Adrenal gland (tissue), 12 donors: ENCODE results near the gene SENP8. TPM values are rescaled to one million over a fixed set of nuclear protein-coding genes. Genes with fewer than 3 reads are reported as not detected.

Source experiments
- DNase-seq, 7 donors: peaks; one replicate each; pipeline ENCODE4 v3.0.0-alpha.2; 2019 to 2020
- H3K27ac ChIP-seq, 5 donors: fragments of 200-600 bp; sonication (generic) in 4 of 5; 1 replicate in 3 of 5; 2 replicates in 2 of 5; pipeline versions ENCODE4 v1.5.1 to v1.8.0; 2016 to 2020; ENCODE audit warnings: mild to moderate bottlenecking in 1 of 5
- H3K27me3 ChIP-seq: fragments of 200-600 bp; 2 replicates; pipeline ENCODE4 v1.8.0; 2021
- H3K36me3 ChIP-seq, 2 donors: fragments of 200-600 bp; replicated peaks in 1 of 2; 1 replicate in 1 of 2; 2 replicates in 1 of 2; pipeline versions ENCODE4 v1.5.1 to v1.8.0; 2018 to 2022
- H3K4me1 ChIP-seq, 2 donors: fragments of 200-600 bp; replicated peaks in 1 of 2; 1 replicate in 1 of 2; 2 replicates in 1 of 2; pipeline versions ENCODE4 v1.5.1 to v1.8.0; 2018 to 2021
- H3K4me3 ChIP-seq, 4 donors: fragments of 200-600 bp; sonication (generic) in 3 of 4; one replicate each; pipeline ENCODE4 v1.5.1; 2016 to 2018
- H3K9me3 ChIP-seq, 3 donors: fragments of 200-600 bp; sonication (generic) in 1 of 3; replicated peaks in 1 of 3; 1 replicate in 2 of 3; 2 replicates in 1 of 3; pipeline versions ENCODE4 v1.5.1 to v1.8.0; 2016 to 2021
- CTCF ChIP-seq, 6 experiments: fragments of 450-650 bp in 4 of 6; fragments of 200-600 bp in 2 of 6; sonication (generic) in 1 of 6; IDR thresholded peaks; 1 replicate in 5 of 6; 2 replicates in 1 of 6; pipeline versions ENCODE4 v1.5.1 to v1.8.0; 2016 to 2021; ENCODE audit warnings: antibody characterized with exemption in 6 of 6, mild to moderate bottlenecking in 2 of 6, moderate library complexity in 1 of 6
- POLR2A ChIP-seq, 2 donors: fragments of 450-650 bp; IDR thresholded peaks; one replicate each; pipeline ENCODE4 v1.6.1; 2017; ENCODE audit warnings: antibody characterized with exemption in 2 of 2, mild to moderate bottlenecking in 2 of 2, moderate library complexity in 1 of 2
- WGBS, 4 donors: extraction: QIAGEN DNeasy Blood & Tissue Kit in 2 of 4; methylation state at CpG; one replicate each; pipeline versions ENCODE4 v1.1.5 to v1.1.7; 2013 to 2017; 5-methylcytosine and 5-hydroxymethylcytosine counted together
- intact Hi-C, 2 donors: fragments of 100-400 bp; cut with DNase I; formaldehyde crosslinking; loops; one replicate each; pipeline versions ENCODE4 v1.14.1 to v1.15.0; 2022 to 2023
- polyA plus RNA-seq, 3 donors: library from polyadenylated mRNA; stranded (reverse); fragments of 200-250 nt in 2 of 3; fragments of 350-450 nt in 1 of 3; fragmentation: Illumina TruSeq in 1 of 3; extraction: RNeasy Lipid Tissue Mini Kit (QIAGEN cat#74804) in 1 of 3; gene quantifications; one replicate each; pipeline ENCODE4 v1.2.3, GENCODE V29; 2013 to 2014
- total RNA-seq, 9 donors: library from RNA; depleted of rRNA in 4 of 9; stranded (reverse); fragments of >200 nt in 4 of 9; fragments of 120-200 nt in 1 of 9; fragmentation: NEBNext Ultra II Directional in 1 of 9; extraction: Animal tissue kit (Norgen Biotek cat#: 25700) in 1 of 9; gene quantifications; one replicate each; pipeline versions ENCODE4 v1.1.0 to v1.2.4, GENCODE V29; 2013 to 2023
- donor health status: healthy with polysubstance abuse.
- donor health status: Bipolar disorder and iron deficiency.
- donor health status: DM: yes; HTN: yes; CAD: no.
- donor health status: DM: no; HTN: no; CAD: no.
- donor health status: DM: no; HTN: no; CAD: no.
- donor health status: DM: yes; HTN: yes; CAD: no.

The SENP8 gene
- total and polyA plus RNA-seq, 12 donors: 0.94 to 6.0 (median 3.5) TPM

GRCh38 chr15:72167445-72167844, 49.2 kb downstream of the SENP8 start:
- 75 to 87% (median 79%) methylated on average over 4 to 6 of the region's 6 CpGs for WGBS, 4 donors
- intact Hi-C loops: no loop called here
- Histone ChIP-seq H3K27ac (no peak overlapping the region), H3K9me3 (no peaks in the 10 kb centered on the region), H3K36me3 (no peaks in the 10 kb centered on the region), H3K4me1 (no peaks in the 10 kb centered on the region), H3K27me3 (no peaks in the 10 kb centered on the region), H3K4me3 (no peak overlapping the region)
- TF ChIP-seq POLR2A (IDR thresholded peaks at IDR 0.05) (no peak), CTCF (IDR thresholded peaks at IDR 0.05) (no peak)
- no peak for DNase-seq

GRCh38 chr15:72168131-72168807, 50.1 kb downstream of the SENP8 start:
- Histone ChIP-seq H3K9me3 (no peaks in the 10 kb centered on the region), H3K4me3 (no peak overlapping the region), H3K27ac (no peak overlapping the region), H3K4me1 (no peaks in the 10 kb centered on the region), H3K36me3 (no peaks in the 10 kb centered on the region), H3K27me3 (no peaks in the 10 kb centered on the region)
- intact Hi-C loops: no loop called here
- DNase-seq: no peak
- 33 to 52% (median 39%) methylated on average over 2 to 7 of the region's 7 CpGs for WGBS, 4 donors
- TF ChIP-seq CTCF (IDR thresholded peaks at IDR 0.05) (no peak), POLR2A (IDR thresholded peaks at IDR 0.05) (no peak)

GRCh38 chr15:72168808-72169190, 50.6 kb downstream of the SENP8 start:
- Histone ChIP-seq H3K27ac (no peak overlapping the region), H3K27me3 (no peaks in the 10 kb centered on the region), H3K4me1 (no peaks in the 10 kb centered on the region), H3K4me3 (no peak overlapping the region), H3K9me3 (no peaks in the 10 kb centered on the region), H3K36me3 (no peaks in the 10 kb centered on the region)
- intact Hi-C loops: no loop called here
- DNase-seq: no peak
- TF ChIP-seq CTCF (IDR thresholded peaks at IDR 0.05) (no peak), POLR2A (IDR thresholded peaks at IDR 0.05) (no peak)
- 61 to 85% (median 65%) methylated on average over 2 to 4 of the region's 4 CpGs for WGBS, 4 donors

GRCh38 chr15:72169236-72169920, 51.2 kb downstream of the SENP8 start:
- H3K27ac ChIP-seq: no peak overlapping the region
- no peaks in the 10 kb centered on the region for H3K27me3 ChIP-seq
- no peaks in the 10 kb centered on the region for H3K9me3 ChIP-seq
- no peaks in the 10 kb centered on the region for H3K36me3 ChIP-seq
- intact Hi-C loops: no loop called here
- no peak overlapping the region for H3K4me3 ChIP-seq
- TF ChIP-seq CTCF (IDR thresholded peaks at IDR 0.05) (no peak), POLR2A (IDR thresholded peaks at IDR 0.05) (no peak)
- H3K4me1 ChIP-seq: no peaks in the 10 kb centered on the region
- 80 to 88% (median 85%) methylated on average over 5 to 10 of the region's 10 CpGs for WGBS, 4 donors
- DNase-seq: no peak
